ENCODE measurements around the gene TIMP2. TPM values are rescaled to one million over a fixed set of nuclear protein-coding genes. Genes with fewer than 3 reads are reported as not detected.

Gene TIMP2
- total and polyA plus RNA-seq, 2 of the 4 experiments (the other 2 are of a cell fraction) = 43.9 to 416 TPM

DNA sequence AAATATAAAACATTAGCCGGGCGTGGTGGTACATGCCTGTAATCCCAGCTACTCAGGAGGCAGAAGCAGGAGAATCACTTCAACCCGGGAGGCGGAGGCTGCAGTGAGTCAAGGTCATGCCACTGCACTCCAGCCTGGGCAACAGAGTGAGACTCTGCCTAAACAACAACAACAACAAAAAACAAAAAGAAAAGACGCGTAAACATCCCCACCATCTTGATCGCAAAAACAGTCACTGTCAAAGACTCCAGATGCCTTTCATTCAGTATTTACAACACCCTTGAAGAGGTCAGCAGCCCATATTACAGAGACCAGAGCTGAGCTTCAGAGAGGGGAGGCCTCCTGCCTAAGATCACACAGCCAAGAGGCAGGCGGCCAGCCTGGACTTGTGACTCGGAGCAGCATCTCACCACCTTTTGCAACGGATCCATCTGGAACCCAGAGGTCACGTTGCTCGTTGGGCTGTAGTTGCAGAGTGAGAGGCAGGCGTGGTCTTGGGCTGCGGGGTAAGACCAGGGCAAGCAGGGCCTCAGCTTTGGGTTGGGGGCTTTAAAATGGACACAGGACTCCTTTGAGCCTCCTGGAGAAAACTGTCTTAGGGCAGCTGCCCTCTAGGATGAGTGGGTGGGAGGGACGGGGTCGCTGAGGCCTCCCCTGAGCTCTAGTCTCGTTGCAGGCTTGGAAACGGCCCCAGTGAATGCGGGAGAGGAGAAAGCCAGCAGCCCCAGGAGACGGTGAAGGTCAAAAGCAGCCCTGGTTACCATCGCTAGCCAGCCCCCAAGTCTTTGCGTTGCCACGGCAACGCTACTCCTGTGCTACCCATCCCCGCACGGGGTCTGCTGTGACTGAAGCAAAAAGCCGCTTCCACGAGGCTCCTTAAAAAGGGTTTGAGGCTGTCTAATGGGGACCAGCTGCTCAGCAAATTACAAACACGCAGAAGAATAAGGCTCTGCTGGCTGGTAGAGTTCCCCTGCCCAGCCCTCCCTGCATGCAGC is 28.5 kb upstream of the TIMP2 start:
- Histone ChIP-seq H3K4me2 (ENCODE audit: low read depth, low read length) (no peak overlapping the region), H3K9me3 (ENCODE audit: control insufficient read depth, insufficient read depth, low read length) (peaks cover 15% of the 10 kb centered on the region), H2BK15ac (ENCODE audit: low read depth, low read length) (no peak overlapping the region), H2AK9ac (replicated peaks; ENCODE audit: low read depth, low read length, poor library complexity) (peak overlapping the region; percentile 45), H3K18ac (ENCODE audit: low read depth, low read length) (no peak overlapping the region; the same call in 1 of the 2 replicates), H2AK5ac (ENCODE audit: low read depth, low read length) (peak overlapping the region; percentile 35), H3K4ac (ENCODE audit: low read depth, low read length) (no peak overlapping the region), H2BK120ac (ENCODE audit: low read depth, low read length) (no peak overlapping the region; the same call in 1 of the 2 replicates), H4K5ac (ENCODE audit: low read depth, low read length) (peak overlapping the region; percentile 2; the same call in 1 of the 2 replicates), H2BK5ac (ENCODE audit: low read depth, low read length, poor library complexity, severe bottlenecking) (no peak overlapping the region), H2AFZ (replicated peaks; ENCODE audit: low read length, poor library complexity) (no peak overlapping the region), H3K4me3 (ENCODE audit: insufficient read depth, low read depth, low read length) (no peak overlapping the region), H3K9ac (ENCODE audit: low read depth, low read length) (no peak overlapping the region), H4K91ac (ENCODE audit: insufficient read depth, low read depth, low read length) (no peak overlapping the region), H4K20me1 (ENCODE audit: insufficient read depth, low read length) (no peaks in the 10 kb centered on the region), H2BK20ac (ENCODE audit: low read depth, low read length) (no peak overlapping the region), H3K23ac (ENCODE audit: low read depth, low read length) (no peak overlapping the region), H4K8ac (ENCODE audit: low read depth in 2 of 2, low read length in 2 of 2) (no peak overlapping the region), H3K79me1 (ENCODE audit: low read depth in 1 of 2, low read length in 2 of 2) (no peaks in the 10 kb centered on the region), H3K27me3 (ENCODE audit: control insufficient read depth, insufficient read depth, low read length) (no peaks in the 10 kb centered on the region; the same call in 1 of the 2 replicates), H3K56ac (ENCODE audit: extremely low read depth, insufficient read depth, low read length) (no peak overlapping the region), H3K36me3 (ENCODE audit: control insufficient read depth, insufficient read depth, low read length) (no peaks in the 10 kb centered on the region), H3K27ac (ENCODE audit: insufficient read depth, low read length) (no peak overlapping the region), H3K9me1 (ENCODE audit: insufficient read depth, low read length) (no peaks in the 10 kb centered on the region), H3K14ac (replicated peaks; ENCODE audit: low read depth, low read length) (no peak overlapping the region), H3K4me1 (ENCODE audit: control insufficient read depth, insufficient read depth, low read length) (peaks cover 20% of the 10 kb centered on the region)
- ATAC-seq (ENCODE audit: low read depth) = no peak
- dilution Hi-C loops (cut with HindIII; ENCODE audit: low sequenced_read_pairs, unreplicated experiment) = no loop called here
- DNase-seq = no peak
- in situ Hi-C loops (cut with MboI; ENCODE audit: low sequenced_read_pairs) = loop anchor here (25.0 kb wide), 1 partner anchor 466 kb away; no protein-coding TSS in a partner anchor
- POLR2A ChIA-PET (ENCODE audit: unreplicated experiment) = interaction anchor here (0.5 kb wide), 1 partner anchor 88 kb away, joined by 3 read pairs; no protein-coding TSS in a partner anchor
- CTCF ChIA-PET = no interaction called here
- BruUV-seq (replicated peaks) = no TSS peak
- intact Hi-C loops (cut with micrococcal nuclease) = no loop called here
- TF ChIP-seq SMC3 (IDR thresholded peaks at IDR 0.05; ENCODE audit: low read depth, low read length) = no peak
- TF ChIP-seq MAFK (IDR thresholded peaks at IDR 0.05; ENCODE audit: low read depth, low read length) = no peak
- WGBS, 2 experiments (ENCODE audit: extremely low coverage in 2 of 2, insufficient read length in 1 of 2) = 41% methylated on average over 9 of the region's 29 CpGs; no CpG with 5 or more reads in 1 of the 2 experiments
